ENCODE data around the gene CD300A. TPM values are rescaled to one million over a fixed set of nuclear protein-coding genes. Genes with fewer than 3 reads are reported as not detected.

CD300A gene
- polyA plus RNA-seq, 1 donor (not counting 4 experiments of a cell fraction or from before 2014, with no cell fraction given): 0.07 TPM

- peaks cover 17% of the 10 kb centered on the region for H3K27me3 ChIP-seq (ENCODE audit: control insufficient read depth, extremely low read depth, insufficient read depth, low read length)
- no peak for FAIRE-seq
- dilution Hi-C loops (cut with MboI; ENCODE audit: extremely low pct_ligation_motif_present, low sequenced_read_pairs): no loop called here
Measured at GRCh38 chr17:74481621-74482020, 15.2 kb downstream of the CD300A start.

GRCh38 chr17:74484066-74484465 lies 17.6 kb downstream of the CD300A start:
- TF ChIP-seq EZH2 (IDR thresholded peaks at IDR 0.05; ENCODE audit: low read length): no peak
- TF ChIP-seq CTCF (optimal IDR thresholded peaks at IDR 0.05 in 1 of 3, IDR thresholded peaks at IDR 0.05 in 1 of 3, conservative IDR thresholded peaks at IDR 0.05 in 1 of 3; ENCODE audit: extremely low read depth in 1 of 3, insufficient read depth in 2 of 3, low read length in 3 of 3): no peak
- no peaks in the 10 kb centered on the region for H3K9me1 ChIP-seq (ENCODE audit: control insufficient read depth, extremely low read depth, insufficient read depth, low read length)
- DNase-seq (ENCODE audit: low read depth, low spot score) (no peak), FAIRE-seq (no peak)
- no peaks in the 10 kb centered on the region for H3K36me3 ChIP-seq (ENCODE audit: control insufficient read depth in 2 of 2, extremely low read depth in 1 of 2, insufficient read depth in 2 of 2, low read length in 2 of 2)
- H3K9me3 ChIP-seq (ENCODE audit: control insufficient read depth, low read depth, low read length): no peaks in the 10 kb centered on the region
- no peak overlapping the region for H3K9ac ChIP-seq (ENCODE audit: control insufficient read depth, extremely low read depth, insufficient read depth, low read length)
- dilution Hi-C loops (cut with MboI; ENCODE audit: extremely low pct_ligation_motif_present, low sequenced_read_pairs): no loop called here
- H3K4me1 ChIP-seq (ENCODE audit: control insufficient read depth, extremely low read depth, insufficient read depth, low read length): no peaks in the 10 kb centered on the region
- peaks cover 7% of the 10 kb centered on the region for H3K27me3 ChIP-seq (ENCODE audit: control insufficient read depth, extremely low read depth, insufficient read depth, low read length)
- H3K4me2 ChIP-seq (ENCODE audit: control insufficient read depth, extremely low read depth, insufficient read depth, low read depth, low read length): no peak overlapping the region
- H3K4me3 ChIP-seq (ENCODE audit: control insufficient read depth in 2 of 3, extremely low read depth in 1 of 3, insufficient read depth in 2 of 3, low read depth in 1 of 3, low read length in 3 of 3): no peak overlapping the region
- H4K20me1 ChIP-seq (ENCODE audit: control insufficient read depth, extremely low read depth, insufficient read depth, low read length): no peaks in the 10 kb centered on the region
- no peak overlapping the region for H3K27ac ChIP-seq (ENCODE audit: control insufficient read depth, insufficient read depth, low read length)
- no peak overlapping the region for H2AFZ ChIP-seq (ENCODE audit: control insufficient read depth, low read length)
- no peaks in the 10 kb centered on the region for H3K79me2 ChIP-seq (ENCODE audit: control insufficient read depth, insufficient read depth, low read length)

More at GRCh38 chr17:74481621-74482020, 15.2 kb downstream of the CD300A start:
- no peak overlapping the region for H3K27ac ChIP-seq (ENCODE audit: control insufficient read depth, insufficient read depth, low read length)
- H3K4me1 ChIP-seq (ENCODE audit: control insufficient read depth, extremely low read depth, insufficient read depth, low read length): no peaks in the 10 kb centered on the region
- H3K36me3 ChIP-seq (ENCODE audit: control insufficient read depth in 2 of 2, extremely low read depth in 1 of 2, insufficient read depth in 2 of 2, low read length in 2 of 2): no peaks in the 10 kb centered on the region
- no peaks in the 10 kb centered on the region for H3K79me2 ChIP-seq (ENCODE audit: control insufficient read depth, insufficient read depth, low read length)
- no peak overlapping the region for H3K4me2 ChIP-seq (ENCODE audit: control insufficient read depth, extremely low read depth, insufficient read depth, low read depth, low read length)
- H3K9me3 ChIP-seq (ENCODE audit: control insufficient read depth, low read depth, low read length): no peaks in the 10 kb centered on the region
- no peaks in the 10 kb centered on the region for H4K20me1 ChIP-seq (ENCODE audit: control insufficient read depth, extremely low read depth, insufficient read depth, low read length)
- no peak overlapping the region for H3K4me3 ChIP-seq (ENCODE audit: control insufficient read depth in 2 of 3, extremely low read depth in 1 of 3, insufficient read depth in 2 of 3, low read depth in 1 of 3, low read length in 3 of 3)
- no peak overlapping the region for H2AFZ ChIP-seq (ENCODE audit: control insufficient read depth, low read length)
- H3K9ac ChIP-seq (ENCODE audit: control insufficient read depth, extremely low read depth, insufficient read depth, low read length): no peak overlapping the region
- DNase-seq (ENCODE audit: low read depth, low spot score): no peak
- H3K9me1 ChIP-seq (ENCODE audit: control insufficient read depth, extremely low read depth, insufficient read depth, low read length): no peaks in the 10 kb centered on the region
- TF ChIP-seq CTCF (optimal IDR thresholded peaks at IDR 0.05 in 1 of 3, IDR thresholded peaks at IDR 0.05 in 1 of 3, conservative IDR thresholded peaks at IDR 0.05 in 1 of 3; ENCODE audit: extremely low read depth in 1 of 3, insufficient read depth in 2 of 3, low read length in 3 of 3): no peak
- TF ChIP-seq EZH2 (IDR thresholded peaks at IDR 0.05; ENCODE audit: low read length): no peak
